GM12892 (cell line): ENCODE measurements around the gene TRMT44.

Source experiments
- POLR2A ChIP-seq: IDR thresholded peaks from 2 replicates; pipeline ENCODE4 v1.6.1; 2011; ENCODE audit warnings: low read depth, low read length, control low read depth
- POLR2AphosphoS5 ChIP-seq: IDR thresholded peaks from 2 replicates; pipeline ENCODE4 v1.6.1; 2011; ENCODE audit warnings: low read depth, low read length, control low read depth
- TAF1 ChIP-seq: IDR thresholded peaks from 2 replicates; pipeline ENCODE4 v1.6.1; 2011; ENCODE audit warnings: low read depth, mild to moderate bottlenecking, control low read depth, low read length, borderline replicate concordance

GRCh38 chr4:8434251-8435073 is 6.1 kb upstream of the TRMT44 start:
- TF ChIP-seq POLR2AphosphoS5 (no peak), POLR2A (no peak), TAF1 (no peak)
